ES-I3 (cell line): Measurements from ENCODE around the gene MRPS22.
A peak's percentile ranks its signal among the peaks of the same experiment; 100 is the strongest.
"Not testable (repeated sequence)": the region's sequence is repeated elsewhere in the genome, so short reads cannot be mapped to it uniquely, and the experiment has no call there.

ENCODE experiments used
- H3K36me3 ChIP-seq: 2 replicates; pipeline ENCODE4 v1.6.1; 2013; ENCODE audit warnings: mild to moderate bottlenecking, low read length, control low read depth, moderate library complexity; ENCODE audit not compliant: insufficient read depth
- H3K4me1 ChIP-seq: 2 replicates; pipeline ENCODE4 v1.6.1; 2013; ENCODE audit warnings: mild to moderate bottlenecking, control low read depth, low read length; ENCODE audit not compliant: insufficient read depth
- H3K9ac ChIP-seq: 2 replicates; pipeline ENCODE4 v1.6.1; 2013; ENCODE audit warnings: low read depth, mild to moderate bottlenecking, low read length, moderate library complexity
- H3K9me3 ChIP-seq: 2 replicates; pipeline ENCODE4 v1.6.1; 2013; ENCODE audit warnings: mild to moderate bottlenecking, low read length, moderate library complexity; ENCODE audit not compliant: control insufficient read depth, insufficient read depth

The MRPS22 gene

GRCh38 chr3:139319428-139320402 lies 24.1 kb upstream of the MRPS22 start:
- Histone ChIP-seq H3K9me3 (no peaks in the 10 kb centered on the region), H3K4me1 (peaks cover 8% of the 10 kb centered on the region; the same call in 1 of the 2 replicates), H3K9ac (no peak overlapping the region), H3K36me3 (no peaks in the 10 kb centered on the region)

DNA sequence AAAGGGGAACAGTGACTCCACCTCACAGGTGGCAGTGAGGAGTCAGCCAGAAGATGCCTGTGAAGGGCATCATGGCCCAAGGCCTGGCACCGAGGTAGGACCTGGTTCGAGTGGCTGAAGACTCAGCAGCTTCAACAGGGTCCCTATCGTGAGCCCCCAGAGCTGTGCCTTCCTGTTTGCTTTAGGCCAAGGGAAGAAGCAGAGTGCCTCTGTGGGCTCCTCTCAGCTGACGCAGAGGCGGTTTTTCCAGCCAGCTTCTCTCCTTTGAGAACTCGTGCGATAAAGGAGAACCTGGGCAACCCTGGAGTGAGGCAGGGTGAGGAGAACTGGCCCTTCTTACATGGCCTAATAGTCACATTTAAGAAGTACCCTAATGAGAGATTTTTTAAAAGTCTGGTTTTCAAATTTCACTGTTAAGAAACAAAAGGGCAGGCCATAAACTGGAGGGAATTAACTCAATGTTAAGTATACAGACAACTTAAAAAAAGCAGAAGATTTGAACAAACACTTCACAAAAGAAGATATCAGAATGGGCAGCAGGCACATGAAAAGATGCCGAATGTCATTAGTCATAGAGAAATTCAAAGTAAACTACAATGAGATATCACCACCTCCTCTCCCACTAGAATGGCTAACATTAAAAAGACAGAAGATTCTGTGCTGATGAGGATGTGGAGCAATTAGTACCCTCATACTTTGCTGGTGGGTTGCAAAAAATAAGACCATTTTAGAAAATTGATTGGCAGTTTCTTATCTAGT lies 23.1 kb upstream of the MRPS22 start:
- Histone ChIP-seq H3K9ac (no peak overlapping the region), H3K36me3 (no peaks in the 10 kb centered on the region), H3K4me1 (peaks cover 8% of the 10 kb centered on the region; the same call in 1 of the 2 replicates), H3K9me3 (no peaks in the 10 kb centered on the region)

DNA sequence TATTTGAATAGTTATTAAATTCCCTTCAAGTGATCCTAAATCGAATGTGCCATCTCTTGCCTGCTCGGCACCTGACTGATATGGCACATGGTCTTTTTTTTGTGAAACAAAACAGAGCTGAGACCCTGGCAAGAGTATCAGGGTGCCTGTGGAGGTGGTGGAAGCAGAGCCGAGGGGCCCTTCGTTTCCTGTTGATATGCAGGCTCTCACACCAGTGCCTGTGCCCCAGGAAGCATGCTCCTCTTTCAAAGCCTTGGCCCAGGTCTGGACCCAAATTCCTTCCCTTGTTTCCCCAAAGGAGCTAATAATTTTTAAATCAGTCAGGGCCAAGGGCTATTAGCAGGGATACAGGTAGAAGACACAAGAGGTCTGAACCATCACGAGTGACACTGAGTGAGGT lies 21.5 kb upstream of the MRPS22 start:
- Histone ChIP-seq H3K9me3 (no peaks in the 10 kb centered on the region), H3K9ac (no peak overlapping the region), H3K4me1 (peaks cover 8% of the 10 kb centered on the region; the same call in 1 of the 2 replicates), H3K36me3 (no peaks in the 10 kb centered on the region)

DNA sequence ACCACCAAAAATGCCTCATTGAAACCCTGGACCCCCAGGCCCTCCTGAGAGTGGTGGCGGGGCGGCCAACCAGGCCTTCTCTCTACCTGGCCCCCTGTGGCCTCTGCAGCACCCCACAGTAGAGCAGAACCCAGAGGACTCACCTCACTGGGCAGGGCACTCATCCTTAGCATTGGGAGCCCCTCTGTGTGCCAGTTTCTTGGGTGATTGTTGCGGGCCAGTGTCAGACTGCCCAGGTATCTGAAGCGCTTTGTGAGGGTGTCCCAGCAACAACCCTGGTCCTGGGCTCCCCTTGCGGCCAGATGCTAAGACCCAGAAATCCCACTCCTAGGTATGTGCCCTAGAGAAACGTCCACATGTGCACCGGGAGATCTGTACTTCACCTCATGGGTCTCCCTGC lies 20.7 kb upstream of the MRPS22 start:
- Histone ChIP-seq H3K4me1 (peaks cover 8% of the 10 kb centered on the region; the same call in 1 of the 2 replicates), H3K9me3 (no peaks in the 10 kb centered on the region)

GRCh38 chr3:139324456-139324855 lies 19.4 kb upstream of the MRPS22 start:
- no peaks in the 10 kb centered on the region for H3K9me3 ChIP-seq
- peaks cover 8% of the 10 kb centered on the region; the same call in 1 of the 2 replicates for H3K4me1 ChIP-seq
- H3K9ac ChIP-seq, result no peak overlapping the region
- no peaks in the 10 kb centered on the region for H3K36me3 ChIP-seq

More for the DNA sequence above, 20.7 kb upstream of the MRPS22 start:
- no peak overlapping the region for H3K9ac ChIP-seq
- no peaks in the 10 kb centered on the region for H3K36me3 ChIP-seq

- no peaks in the 10 kb centered on the region for H3K9me3 ChIP-seq
- 0 out of 2 replicates have a peak, but pooled peaks cover under 1% of the 10 kb centered on the region for H3K4me1 ChIP-seq
- no peaks in the 10 kb centered on the region for H3K36me3 ChIP-seq
- H3K9ac ChIP-seq, result no peak overlapping the region
Observed at GRCh38 chr3:139325551-139325950, 18.3 kb upstream of the MRPS22 start.

GRCh38 chr3:139326131-139326530 lies 17.7 kb upstream of the MRPS22 start:
- Histone ChIP-seq H3K9ac (no peak overlapping the region), H3K4me1 (no peaks in the 10 kb centered on the region), H3K36me3 (no peaks in the 10 kb centered on the region), H3K9me3 (no peaks in the 10 kb centered on the region)

- Histone ChIP-seq H3K9ac (no peak overlapping the region), H3K9me3 (no peaks in the 10 kb centered on the region), H3K4me1 (no peaks in the 10 kb centered on the region), H3K36me3 (no peaks in the 10 kb centered on the region)
Observed at GRCh38 chr3:139326707-139327106, 17.1 kb upstream of the MRPS22 start.

GRCh38 chr3:139327231-139327630 lies 16.6 kb upstream of the MRPS22 start:
- H3K36me3 ChIP-seq, result no peaks in the 10 kb centered on the region
- H3K4me1 ChIP-seq, result no peaks in the 10 kb centered on the region
- no peaks in the 10 kb centered on the region for H3K9me3 ChIP-seq
- no peak overlapping the region for H3K9ac ChIP-seq

DNA sequence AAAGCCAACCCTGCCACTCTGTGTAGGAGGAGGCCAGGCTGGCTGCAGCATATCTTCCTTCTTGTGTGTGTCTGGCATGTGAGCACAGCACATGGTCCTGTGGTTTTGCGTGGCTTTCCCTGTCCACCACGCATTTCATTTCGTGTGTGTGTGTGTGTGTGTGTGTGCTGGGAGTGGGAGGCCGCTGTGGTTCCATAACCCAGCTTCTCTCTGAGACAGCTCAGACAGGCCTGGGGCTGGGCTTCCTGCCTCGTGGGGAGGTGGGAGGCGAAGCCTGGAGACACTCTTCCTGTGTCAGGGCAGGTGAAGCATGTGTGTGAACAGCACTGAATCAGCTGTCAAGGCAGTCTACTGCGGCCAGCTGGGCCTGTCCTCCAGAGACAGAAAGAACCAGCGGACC lies 16.0 kb upstream of the MRPS22 start:
- no peak overlapping the region for H3K9ac ChIP-seq
- H3K9me3 ChIP-seq, result no peaks in the 10 kb centered on the region
- no peaks in the 10 kb centered on the region for H3K36me3 ChIP-seq
- no peaks in the 10 kb centered on the region for H3K4me1 ChIP-seq

GRCh38 chr3:139328356-139328755 lies 15.5 kb upstream of the MRPS22 start:
- Histone ChIP-seq H3K9me3 (no peaks in the 10 kb centered on the region), H3K4me1 (no peaks in the 10 kb centered on the region), H3K9ac (no peak overlapping the region), H3K36me3 (no peaks in the 10 kb centered on the region)

DNA sequence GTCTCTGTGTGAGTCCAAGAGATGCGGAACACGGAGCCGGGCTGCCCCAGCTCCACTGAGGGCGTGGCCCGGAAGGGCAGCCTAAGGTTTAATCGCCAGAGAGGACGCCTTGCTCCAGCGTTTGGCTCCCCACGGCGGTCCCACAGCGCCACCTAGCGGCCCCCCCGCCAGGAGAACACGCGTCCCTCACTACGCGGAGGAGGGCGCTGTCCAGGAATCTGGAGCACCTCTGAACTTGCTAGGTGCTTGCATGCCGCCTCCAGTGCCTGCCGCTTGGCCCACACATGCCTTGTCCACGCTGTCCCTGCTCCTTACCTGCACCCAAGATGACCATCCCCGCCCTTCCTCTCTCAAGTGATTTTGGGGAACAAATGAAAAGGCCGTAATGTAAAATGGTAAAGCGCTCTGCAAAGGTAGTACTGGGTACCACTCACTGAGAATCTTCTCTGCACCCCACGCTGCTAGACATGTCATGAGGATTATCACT lies 14.4 kb upstream of the MRPS22 start:
- H3K9ac ChIP-seq, result peak overlapping the region; percentile 28; the same call in 1 of the 2 replicates
- no peaks in the 10 kb centered on the region for H3K9me3 ChIP-seq
- no peaks in the 10 kb centered on the region for H3K36me3 ChIP-seq
- no peaks in the 10 kb centered on the region for H3K4me1 ChIP-seq

- Histone ChIP-seq H3K9ac (no peak overlapping the region), H3K4me1 (no peaks in the 10 kb centered on the region), H3K36me3 (no peaks in the 10 kb centered on the region), H3K9me3 (no peaks in the 10 kb centered on the region)
Observed at GRCh38 chr3:139332092-139332491, 11.7 kb upstream of the MRPS22 start.

DNA sequence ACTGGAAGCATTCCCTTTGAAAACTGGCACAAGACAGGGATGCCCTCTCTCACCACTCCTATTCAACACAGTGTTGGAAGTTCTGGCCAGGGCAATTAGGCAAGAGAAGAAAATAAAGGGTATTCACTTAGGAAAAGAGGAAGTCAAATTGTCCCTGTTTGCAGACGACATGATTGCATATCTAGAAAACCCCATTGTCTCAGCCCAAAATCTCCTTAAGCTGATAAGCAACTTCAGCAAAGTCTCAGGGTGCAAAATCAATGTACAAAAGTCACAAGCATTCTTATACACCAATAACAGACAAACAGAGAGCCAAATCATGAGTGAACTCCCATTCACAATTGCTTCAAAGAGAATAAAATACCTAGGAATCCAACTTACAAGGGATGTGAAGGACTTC lies 9.1 kb upstream of the MRPS22 start:
- H3K9me3 ChIP-seq, H3K36me3 ChIP-seq, H3K9ac ChIP-seq, H3K4me1 ChIP-seq: not testable (repeated sequence)
